GM21576 (cell line): ENCODE results near the gene NHLRC1.

Source experiments
- ATAC-seq: cut with Tn5 transposase; IDR thresholded peaks from one replicate; pipeline ENCODE4 v1.9.1; 2021; ENCODE audit warnings: mild to moderate bottlenecking, moderate library complexity; ENCODE audit not compliant: unreplicated experiment

NHLRC1 gene

DNA sequence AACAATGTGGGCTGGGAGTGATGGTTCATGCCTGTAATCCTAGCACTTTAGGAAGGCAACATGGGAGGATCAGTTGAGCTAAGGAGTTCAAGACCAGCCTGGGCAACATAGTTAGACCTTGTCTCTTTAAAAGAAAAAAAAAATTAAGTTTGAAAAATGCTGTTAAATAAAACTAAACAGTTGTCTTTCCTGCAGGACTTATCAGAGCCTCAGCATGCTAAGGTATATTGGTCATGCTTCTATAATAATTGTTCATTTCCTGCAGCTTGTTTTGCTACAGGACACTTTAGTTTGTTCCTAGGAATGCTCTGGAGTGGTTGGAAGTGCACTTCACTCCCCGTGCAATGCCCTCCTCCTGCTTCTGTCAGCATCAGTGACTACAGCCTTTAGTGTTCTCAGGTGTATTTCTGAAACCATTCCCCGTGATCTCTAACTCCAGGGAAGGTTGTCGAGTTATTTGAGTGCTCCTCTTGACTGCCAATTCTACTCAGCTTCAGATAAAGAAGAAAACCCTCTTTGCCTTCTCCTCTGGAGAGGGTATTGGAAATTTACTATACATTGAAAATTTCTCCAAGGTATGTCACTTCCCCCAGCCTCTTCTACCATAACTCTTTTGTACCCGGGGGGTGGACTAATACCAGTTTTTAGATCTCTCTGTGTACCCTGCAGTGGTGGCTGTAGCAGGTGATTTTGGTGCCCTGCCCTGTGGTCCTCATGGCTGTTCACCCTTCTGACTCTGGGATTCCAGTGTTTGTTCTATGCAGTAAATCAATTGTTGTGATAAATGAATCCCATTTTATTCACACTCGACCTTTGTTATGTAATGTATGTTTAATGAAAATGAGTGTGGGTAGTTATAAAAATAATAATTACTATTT lies 33.8 kb downstream of the NHLRC1 start:
- no peak for ATAC-seq

DNA sequence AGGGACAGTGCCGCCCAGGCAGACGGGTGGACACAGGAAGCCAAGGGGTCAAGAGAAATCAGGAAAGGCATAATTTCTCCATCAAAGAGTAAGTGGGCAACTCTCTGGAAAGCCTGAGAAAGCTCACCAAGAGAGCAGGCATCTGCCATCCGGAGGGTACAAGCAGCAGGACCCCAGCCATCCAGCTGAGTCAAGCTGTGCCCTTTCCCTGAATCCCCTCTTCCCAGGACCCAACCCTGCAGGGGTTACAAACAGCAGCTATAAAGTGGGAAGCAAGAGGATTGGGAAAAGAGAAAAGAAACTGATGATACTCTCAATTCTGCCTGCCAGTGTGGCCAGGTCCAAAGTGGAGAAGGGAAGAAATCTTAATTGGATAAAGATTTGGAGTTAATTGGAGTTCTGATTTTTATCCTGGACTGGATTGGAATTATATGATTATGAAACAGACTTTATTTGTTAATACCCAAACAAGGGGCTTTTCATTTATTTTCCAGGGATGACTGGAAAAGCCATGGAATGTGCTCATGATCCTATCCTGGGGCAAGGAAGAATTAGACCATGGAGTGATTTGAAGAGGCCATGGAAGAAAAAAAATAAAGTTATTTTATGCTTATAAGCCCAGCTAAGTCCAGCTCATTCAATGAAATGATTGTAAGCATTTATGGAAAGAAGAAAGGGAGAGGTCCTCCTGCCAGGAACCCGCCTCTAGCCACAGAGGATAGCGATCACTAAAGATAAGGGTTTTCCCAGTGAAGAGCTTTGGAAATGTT lies 34.9 kb downstream of the NHLRC1 start:
- ATAC-seq, result no peak

- ATAC-seq, result no peak
Observed at GRCh38 chr6:18081025-18081668, 41.3 kb downstream of the NHLRC1 start.

GRCh38 chr6:18080544-18080943 lies 41.9 kb downstream of the NHLRC1 start:
- no peak for ATAC-seq

DNA sequence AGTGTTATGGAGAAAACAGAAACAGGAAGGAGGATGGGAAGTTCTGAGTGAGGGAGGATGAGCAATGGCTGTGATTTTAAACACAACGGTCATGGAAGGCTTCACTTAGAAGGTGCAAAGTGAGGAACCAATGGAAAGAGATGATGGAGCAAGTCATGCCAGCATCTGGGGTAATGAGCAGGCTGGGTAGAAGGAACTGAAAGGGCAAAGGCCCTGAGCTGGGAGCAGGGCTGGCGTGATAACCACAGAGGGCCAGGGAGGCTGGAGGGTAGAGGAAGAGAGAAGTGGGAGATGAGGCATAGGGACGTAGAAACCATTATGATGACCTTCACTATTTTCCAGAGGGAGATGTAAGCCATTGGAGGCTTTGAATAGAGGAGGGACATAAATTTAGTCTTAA lies 43.6 kb downstream of the NHLRC1 start:
- ATAC-seq, result no peak

DNA sequence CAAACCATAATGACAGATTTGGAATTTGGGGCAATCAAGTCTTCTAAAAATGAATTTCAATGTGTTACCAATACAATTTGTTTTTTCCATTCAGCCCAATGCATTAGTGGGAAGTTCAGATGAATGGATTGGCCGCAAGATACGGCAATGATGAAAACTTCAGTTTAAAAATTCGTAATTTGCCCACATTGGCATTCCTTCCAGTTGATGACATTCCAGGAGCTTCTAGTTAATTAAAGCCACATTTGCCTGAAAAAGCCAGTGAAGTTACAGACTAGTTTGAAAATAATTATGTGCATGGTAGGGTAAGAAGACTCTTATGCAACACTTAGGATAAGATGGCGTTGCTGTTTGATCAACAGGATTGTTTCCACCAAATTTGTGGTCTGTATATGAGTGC lies 46.2 kb downstream of the NHLRC1 start:
- ATAC-seq, result no peak

DNA sequence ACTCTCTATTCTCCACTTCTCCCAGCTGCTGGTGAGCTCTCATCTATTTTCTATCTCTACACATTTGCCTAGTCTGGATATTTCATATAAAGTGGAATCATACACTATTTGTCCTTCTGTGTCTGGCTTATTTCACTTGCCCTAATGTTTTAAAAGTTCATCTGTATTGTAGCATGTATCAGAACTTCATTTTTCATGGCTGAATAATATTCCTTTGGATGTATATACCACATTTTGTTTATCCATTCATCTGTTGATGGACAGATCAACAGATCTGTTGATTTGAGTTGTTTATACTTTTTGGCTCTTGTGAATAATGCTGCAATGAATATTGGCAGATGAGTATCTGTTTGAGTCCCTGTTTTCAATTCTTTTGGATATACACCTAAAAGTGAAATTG lies 49.6 kb downstream of the NHLRC1 start:
- no peak for ATAC-seq

DNA sequence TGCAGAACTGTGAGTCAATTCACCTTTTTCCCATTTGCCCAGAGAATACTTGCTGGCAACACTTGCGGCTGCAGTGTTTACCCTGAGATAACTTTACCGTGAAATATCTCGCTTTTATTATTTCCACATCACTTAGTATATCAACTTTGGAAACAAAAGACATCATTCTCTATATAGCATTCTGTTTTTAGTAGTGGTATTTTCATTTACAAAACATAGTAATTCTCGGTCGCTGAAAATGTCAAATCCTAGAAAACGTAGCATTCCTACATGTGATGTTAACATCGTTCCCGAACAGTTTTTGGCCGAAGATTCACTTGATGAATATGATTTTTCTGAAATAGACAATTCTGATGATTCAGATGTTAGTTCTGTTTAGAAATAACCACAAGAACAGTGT lies 52.0 kb downstream of the NHLRC1 start:
- no peak for ATAC-seq
